GM23338 (cell line): ENCODE measurements around the gene OPTN. TPM values are rescaled to one million over a fixed set of nuclear protein-coding genes. Genes with fewer than 3 reads are reported as not detected.

Experiments
- ATAC-seq: fragments of 200-7000 bp; cut with Tn5 transposase; 3 replicates; pipeline ENCODE4 v1.9.1; 2020
- DNase-seq: peaks from one replicate; pipeline ENCODE4 v3.0.0-alpha.2; 2015; ENCODE audit warnings: low spot score
- H2AFZ ChIP-seq: fragments of 200-600 bp; sonication (generic); 2 replicates; pipeline ENCODE4 v1.8.0; 2016; ENCODE audit warnings: antibody characterized with exemption, mild to moderate bottlenecking, moderate library complexity
- H3F3A ChIP-seq: fragments of 200-600 bp; sonication (generic); replicated peaks from 2 replicates; pipeline ENCODE4 v1.8.0; 2017; ENCODE audit warnings: antibody characterized with exemption, mixed run types, low read depth
- H3K27ac ChIP-seq: fragments of 200-600 bp; sonication (generic); 2 replicates; pipeline ENCODE4 v1.6.1; 2016; ENCODE audit warnings: low read depth
- H3K27me3 ChIP-seq: fragments of 200-600 bp; sonication (generic); 2 replicates; pipeline ENCODE4 v1.8.0; 2016; ENCODE audit warnings: mild to moderate bottlenecking, mixed run types, moderate library complexity; ENCODE audit not compliant: insufficient read depth
- H3K36me3 ChIP-seq: fragments of 200-600 bp; sonication (generic); 2 replicates; pipeline ENCODE4 v1.8.0; 2016; ENCODE audit warnings: mild to moderate bottlenecking; ENCODE audit not compliant: insufficient read depth
- H3K4me1 ChIP-seq: fragments of 200-600 bp; sonication (generic); 2 replicates; pipeline ENCODE4 v1.8.0; 2016; ENCODE audit warnings: mild to moderate bottlenecking, moderate library complexity; ENCODE audit not compliant: insufficient read depth
- H3K4me2 ChIP-seq: fragments of 200-600 bp; sonication (generic); 2 replicates; pipeline ENCODE4 v1.7.1; 2017; ENCODE audit warnings: mixed run types
- H3K4me3 ChIP-seq: fragments of 200-600 bp; sonication (generic); 2 replicates; pipeline ENCODE4 v1.6.1; 2016; ENCODE audit warnings: mixed run types
- H3K79me2 ChIP-seq: fragments of 200-600 bp; sonication (generic); replicated peaks from 2 replicates; pipeline ENCODE4 v1.8.0; 2017; ENCODE audit warnings: mild to moderate bottlenecking; ENCODE audit not compliant: insufficient read depth
- H3K9me2 ChIP-seq: fragments of 200-600 bp; sonication (generic); 2 replicates; pipeline ENCODE4 v1.8.0; 2017; ENCODE audit not compliant: insufficient read depth
- H4K20me1 ChIP-seq: fragments of 200-600 bp; sonication (generic); replicated peaks from 2 replicates; pipeline ENCODE4 v1.8.0; 2017; ENCODE audit warnings: mild to moderate bottlenecking; ENCODE audit not compliant: insufficient read depth
- H3K27ac Mint-ChIP-seq: 2 replicates; pipeline ENCODE4 v1.8.0; 2020; ENCODE audit warnings: inconsistent platforms, mild to moderate bottlenecking, moderate library complexity, mixed read lengths
- H3K27me3 Mint-ChIP-seq: 3 replicates; pipeline ENCODE4 v1.8.0; 2022; ENCODE audit warnings: low read depth, mild to moderate bottlenecking, moderate library complexity, mixed read lengths, inconsistent platforms; ENCODE audit not compliant: insufficient read depth, poor library complexity
- H3K36me3 Mint-ChIP-seq: 3 replicates; pipeline ENCODE4 v1.8.0; 2021; ENCODE audit warnings: low read depth, mild to moderate bottlenecking, inconsistent platforms, moderate library complexity, mixed read lengths
- H3K4me1 Mint-ChIP-seq: 3 replicates; pipeline ENCODE4 v1.8.0; 2020; ENCODE audit warnings: mild to moderate bottlenecking, inconsistent platforms, mixed read lengths
- H3K4me3 Mint-ChIP-seq: 3 replicates; pipeline ENCODE4 v1.8.0; 2021; ENCODE audit warnings: moderate library complexity, mild to moderate bottlenecking, inconsistent platforms, mixed read lengths
- H3K9me3 Mint-ChIP-seq: 3 replicates; pipeline ENCODE4 v1.8.0; 2020; ENCODE audit warnings: moderate library complexity, mild to moderate bottlenecking, inconsistent platforms, mixed read lengths
- CREB1 ChIP-seq: fragments of 250-450 bp; sonication (Bioruptor Pico); IDR thresholded peaks from 2 replicates; pipeline ENCODE4 v1.5.0; 2020; ENCODE audit warnings: low read depth, mild to moderate bottlenecking, moderate library complexity
- EZH2 ChIP-seq: fragments of 200-600 bp; sonication (generic); IDR thresholded peaks from one replicate; pipeline ENCODE4 v1.8.0; 2017; ENCODE audit warnings: antibody characterized with exemption, mild to moderate bottlenecking, low read depth; ENCODE audit not compliant: unreplicated experiment
- JUNB ChIP-seq: IDR thresholded peaks from one replicate; pipeline ENCODE4 v1.6.1; 2016; ENCODE audit warnings: antibody characterized with exemption; ENCODE audit not compliant: unreplicated experiment
- STAT1 ChIP-seq: IDR thresholded peaks from one replicate; pipeline ENCODE4 v1.6.1; 2016; ENCODE audit warnings: antibody characterized with exemption; ENCODE audit not compliant: unreplicated experiment
- ZNF114 ChIP-seq: fragments of 250-450 bp; sonication (Bioruptor Pico); IDR thresholded peaks from 2 replicates; pipeline ENCODE4 v1.5.0; 2020; ENCODE audit warnings: mild to moderate bottlenecking, moderate library complexity
- ZNF331 ChIP-seq: fragments of 250-450 bp; sonication (Bioruptor Pico); IDR thresholded peaks from 2 replicates; pipeline ENCODE4 v1.5.0; 2020; ENCODE audit warnings: low read depth, mild to moderate bottlenecking, moderate library complexity
- ZNF462 ChIP-seq: fragments of 250-450 bp; sonication (Bioruptor Pico); IDR thresholded peaks from 2 replicates; pipeline ENCODE4 v1.5.0; 2020; ENCODE audit warnings: mild to moderate bottlenecking, moderate library complexity
- polyA plus RNA-seq: library from polyadenylated mRNA; unstranded; fragments of >200 nt; fragmentation: Nextera tagmentation; extraction: Ambion mirVana; gene quantifications from 2 replicates; pipeline ENCODE4 v1.2.1, GENCODE V29; 2016
- total RNA-seq: library from RNA; depleted of rRNA; stranded (reverse); fragments of >200 nt; shearing (Covaris generic); gene quantifications from 2 replicates; pipeline ENCODE4 v1.2.3, GENCODE V29; 2014
- TF ChIP-seq, protein P1 (sequence below): IDR thresholded peaks from 2 replicates; pipeline ENCODE4 v1.6.1; 2016; ENCODE audit warnings: antibody characterized with exemption
- TF ChIP-seq, protein P2 (sequence below), 2 experiments: fragments of 200-600 bp in 1 of 2; sonication (generic) in 1 of 2; conservative IDR thresholded peaks; 2 replicates each; pipeline versions ENCODE4 v1.5.1 to v1.6.1; 2016 to 2017; ENCODE audit warnings: antibody characterized with exemption in 2 of 2, low read depth in 2 of 2, mild to moderate bottlenecking in 2 of 2, moderate library complexity in 1 of 2

The OPTN gene
- total and polyA plus RNA-seq, 2 experiments from 2014 or later, result 6.0 to 13.0 TPM

GRCh38 chr10:13095094-13095493 lies 4.9 kb upstream of the OPTN start:
- Histone ChIP-seq H3K27me3 (no peaks in the 10 kb centered on the region), H3K9me2 (0 out of 2 replicates have a peak, but pooled peaks cover 6% of the 10 kb centered on the region), H3K27ac (no peak overlapping the region), H3K36me3 (no peaks in the 10 kb centered on the region; the same call in 1 of the 2 replicates), H2AFZ (no peak overlapping the region), H3K4me1 (peaks cover 5% of the 10 kb centered on the region; the same call in 1 of the 2 replicates), H3K4me3 (no peak overlapping the region), H3F3A (no peaks in the 10 kb centered on the region), H4K20me1 (no peaks in the 10 kb centered on the region), H3K79me2 (no peaks in the 10 kb centered on the region), H3K4me2 (no peak overlapping the region)
- no peak overlapping the region for H3K4me3 Mint-ChIP-seq
- peaks cover 2% of the 10 kb centered on the region; the same call in 2 of the 3 replicates for H3K4me1 Mint-ChIP-seq
- H3K36me3 Mint-ChIP-seq, result peaks cover 8% of the 10 kb centered on the region; the same call in 1 of the 3 replicates
- TF ChIP-seq, protein P1, sequence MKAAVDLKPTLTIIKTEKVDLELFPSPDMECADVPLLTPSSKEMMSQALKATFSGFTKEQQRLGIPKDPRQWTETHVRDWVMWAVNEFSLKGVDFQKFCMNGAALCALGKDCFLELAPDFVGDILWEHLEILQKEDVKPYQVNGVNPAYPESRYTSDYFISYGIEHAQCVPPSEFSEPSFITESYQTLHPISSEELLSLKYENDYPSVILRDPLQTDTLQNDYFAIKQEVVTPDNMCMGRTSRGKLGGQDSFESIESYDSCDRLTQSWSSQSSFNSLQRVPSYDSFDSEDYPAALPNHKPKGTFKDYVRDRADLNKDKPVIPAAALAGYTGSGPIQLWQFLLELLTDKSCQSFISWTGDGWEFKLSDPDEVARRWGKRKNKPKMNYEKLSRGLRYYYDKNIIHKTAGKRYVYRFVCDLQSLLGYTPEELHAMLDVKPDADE, result no peak
- TF ChIP-seq, protein P2, sequence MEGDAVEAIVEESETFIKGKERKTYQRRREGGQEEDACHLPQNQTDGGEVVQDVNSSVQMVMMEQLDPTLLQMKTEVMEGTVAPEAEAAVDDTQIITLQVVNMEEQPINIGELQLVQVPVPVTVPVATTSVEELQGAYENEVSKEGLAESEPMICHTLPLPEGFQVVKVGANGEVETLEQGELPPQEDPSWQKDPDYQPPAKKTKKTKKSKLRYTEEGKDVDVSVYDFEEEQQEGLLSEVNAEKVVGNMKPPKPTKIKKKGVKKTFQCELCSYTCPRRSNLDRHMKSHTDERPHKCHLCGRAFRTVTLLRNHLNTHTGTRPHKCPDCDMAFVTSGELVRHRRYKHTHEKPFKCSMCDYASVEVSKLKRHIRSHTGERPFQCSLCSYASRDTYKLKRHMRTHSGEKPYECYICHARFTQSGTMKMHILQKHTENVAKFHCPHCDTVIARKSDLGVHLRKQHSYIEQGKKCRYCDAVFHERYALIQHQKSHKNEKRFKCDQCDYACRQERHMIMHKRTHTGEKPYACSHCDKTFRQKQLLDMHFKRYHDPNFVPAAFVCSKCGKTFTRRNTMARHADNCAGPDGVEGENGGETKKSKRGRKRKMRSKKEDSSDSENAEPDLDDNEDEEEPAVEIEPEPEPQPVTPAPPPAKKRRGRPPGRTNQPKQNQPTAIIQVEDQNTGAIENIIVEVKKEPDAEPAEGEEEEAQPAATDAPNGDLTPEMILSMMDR (conservative IDR thresholded peaks at IDR 0.05; ENCODE audit: low read depth in 2 of 2), result no peak
- no peak for TF ChIP-seq ZNF114 (CRISPR knock-in tag)
- no peak for TF ChIP-seq EZH2
- no peak for TF ChIP-seq STAT1
- TF ChIP-seq ZNF462 (CRISPR knock-in tag), result no peak
- no peak for TF ChIP-seq ZNF331 (CRISPR knock-in tag)
- TF ChIP-seq JUNB, result no peak
- TF ChIP-seq CREB1, result no peak
- peaks cover 17% of the 10 kb centered on the region for H3K9me3 Mint-ChIP-seq
- no peak for DNase-seq
- H3K27ac Mint-ChIP-seq, result no peak overlapping the region
- peaks cover 11% of the 10 kb centered on the region for H3K27me3 Mint-ChIP-seq
- ATAC-seq, result no peak
